H9 (cell line): ENCODE data around the gene ELFN1. TPM values are rescaled to one million over a fixed set of nuclear protein-coding genes. Genes with fewer than 3 reads are reported as not detected.

ENCODE experiments used
- DNase-seq: peaks from one replicate; pipeline ENCODE4 v3.0.0-alpha.2; 2017
- H2AFZ ChIP-seq: one replicate; pipeline ENCODE4 v1.6.1; 2013; ENCODE audit warnings: mild to moderate bottlenecking, low read length, control low read depth, moderate library complexity
- H2AK5ac ChIP-seq: 2 replicates; pipeline ENCODE4 v1.6.1; 2013; ENCODE audit warnings: low read length, control low read depth, mixed read lengths; ENCODE audit not compliant: insufficient read length
- H2BK120ac ChIP-seq: one replicate; pipeline ENCODE4 v1.6.1; 2013; ENCODE audit warnings: low read depth, mild to moderate bottlenecking, low read length, control low read depth, inconsistent platforms; ENCODE audit not compliant: poor library complexity, severe bottlenecking
- H2BK12ac ChIP-seq: 2 replicates; pipeline ENCODE4 v1.6.1; 2013; ENCODE audit warnings: low read length, control low read depth, mixed read lengths, low read depth; ENCODE audit not compliant: insufficient read length
- H2BK15ac ChIP-seq: 2 replicates; pipeline ENCODE4 v1.6.1; 2013; ENCODE audit warnings: low read depth, low read length, control low read depth
- H2BK20ac ChIP-seq: one replicate; pipeline ENCODE4 v1.6.1; 2013; ENCODE audit warnings: low read depth, mild to moderate bottlenecking, low read length, control low read depth, inconsistent platforms; ENCODE audit not compliant: poor library complexity, severe bottlenecking
- H2BK5ac ChIP-seq: 2 replicates; pipeline ENCODE4 v1.6.1; 2013; ENCODE audit warnings: low read length, control low read depth, mixed read lengths; ENCODE audit not compliant: insufficient read length
- H3K14ac ChIP-seq: 2 replicates; pipeline ENCODE4 v1.6.1; 2013; ENCODE audit warnings: low read length, control low read depth; ENCODE audit not compliant: insufficient read depth
- H3K18ac ChIP-seq: 2 replicates; pipeline ENCODE4 v1.6.1; 2013; ENCODE audit warnings: low read depth, mild to moderate bottlenecking, mixed read lengths, low read length, control low read depth; ENCODE audit not compliant: insufficient read length
- H3K23ac ChIP-seq: 2 replicates; pipeline ENCODE4 v1.6.1; 2013; ENCODE audit warnings: low read length, control low read depth, mixed read lengths, low read depth; ENCODE audit not compliant: insufficient read length
- H3K23me2 ChIP-seq: 2 replicates; pipeline ENCODE4 v1.6.1; 2013; ENCODE audit warnings: low read depth, mild to moderate bottlenecking, mixed read lengths, low read length, control low read depth; ENCODE audit not compliant: insufficient read length, poor library complexity, severe bottlenecking
- H3K27ac ChIP-seq: 2 replicates; pipeline ENCODE4 v1.5.1; 2013; ENCODE audit warnings: low read length, control low read depth, mixed read lengths, low read depth; ENCODE audit not compliant: insufficient read length
- H3K27me3 ChIP-seq: 2 replicates; pipeline ENCODE4 v1.6.1; 2013; ENCODE audit warnings: low read length, control low read depth, inconsistent platforms; ENCODE audit not compliant: insufficient read depth
- H3K4ac ChIP-seq: 2 replicates; pipeline ENCODE4 v1.6.1; 2013; ENCODE audit warnings: low read depth, mild to moderate bottlenecking, control low read depth, inconsistent platforms, low read length, moderate library complexity
- H3K4me1 ChIP-seq: 2 replicates; pipeline ENCODE4 v1.6.1; 2013; ENCODE audit warnings: low read length, control low read depth, inconsistent platforms; ENCODE audit not compliant: insufficient read depth
- H3K4me2 ChIP-seq: 2 replicates; pipeline ENCODE4 v1.6.1; 2013; ENCODE audit warnings: low read length, control low read depth, mixed read lengths; ENCODE audit not compliant: insufficient read length, insufficient read depth
- H3K56ac ChIP-seq: 2 replicates; pipeline ENCODE4 v1.6.1; 2013; ENCODE audit warnings: low read depth, mild to moderate bottlenecking, mixed read lengths, low read length, control low read depth; ENCODE audit not compliant: insufficient read length
- H3K79me1 ChIP-seq: 2 replicates; pipeline ENCODE4 v1.6.1; 2013; ENCODE audit warnings: low read depth, mild to moderate bottlenecking, moderate library complexity, low read length, control low read depth, inconsistent platforms; ENCODE audit not compliant: insufficient read depth, poor library complexity, severe bottlenecking
- H3K79me2 ChIP-seq: 2 replicates; pipeline ENCODE4 v1.6.1; 2013; ENCODE audit warnings: low read length, control low read depth, inconsistent platforms; ENCODE audit not compliant: insufficient read depth
- H3K9ac ChIP-seq: 2 replicates; pipeline ENCODE4 v1.6.1; 2013; ENCODE audit warnings: low read length, control low read depth, mixed read lengths; ENCODE audit not compliant: insufficient read length; ENCODE audit errors: extremely low read depth
- H3K9me3 ChIP-seq: one replicate; pipeline ENCODE4 v1.6.1; 2013; ENCODE audit warnings: low read depth, low read length, inconsistent platforms; ENCODE audit not compliant: control insufficient read depth
- H3T11ph ChIP-seq: one replicate; pipeline ENCODE4 v1.6.1; 2013; ENCODE audit warnings: mild to moderate bottlenecking, low read length, control low read depth, inconsistent platforms
- H4K20me1 ChIP-seq: one replicate; pipeline ENCODE4 v1.6.1; 2013; ENCODE audit not compliant: control insufficient read depth, insufficient read length, insufficient read depth
- H4K5ac ChIP-seq: 2 replicates; pipeline ENCODE4 v1.6.1; 2013; ENCODE audit warnings: low read depth, mild to moderate bottlenecking, mixed read lengths, low read length, control low read depth; ENCODE audit not compliant: insufficient read length
- H4K8ac ChIP-seq: replicated peaks from 2 replicates; pipeline ENCODE4 v1.6.1; 2013; ENCODE audit warnings: low read length, control low read depth, mixed read lengths, low read depth; ENCODE audit not compliant: insufficient read length
- H4K91ac ChIP-seq: 2 replicates; pipeline ENCODE4 v1.6.1; 2013; ENCODE audit warnings: low read depth, mild to moderate bottlenecking, moderate library complexity, mixed read lengths, low read length, control low read depth; ENCODE audit not compliant: insufficient read length
- H3K27ac Mint-ChIP-seq, 3 experiments: 2 replicates in 2 of 3; 3 replicates in 1 of 3; pipeline ENCODE4 v1.8.0; 2020 to 2021; ENCODE audit warnings: mixed read lengths in 3 of 3, mild to moderate bottlenecking in 1 of 3, moderate library complexity in 1 of 3
- H3K27me3 Mint-ChIP-seq: 2 replicates; pipeline ENCODE4 v1.8.0; 2021; ENCODE audit warnings: low read depth, mild to moderate bottlenecking, moderate library complexity, mixed read lengths
- H3K36me3 Mint-ChIP-seq, 3 experiments: 2 replicates in 2 of 3; 3 replicates in 1 of 3; pipeline ENCODE4 v1.8.0; 2020 to 2021; ENCODE audit warnings: low read depth in 3 of 3, mixed read lengths in 3 of 3; ENCODE audit not compliant: insufficient read depth in 1 of 3
- H3K4me1 Mint-ChIP-seq, 2 experiments: 2 replicates each; pipeline ENCODE4 v1.8.0; 2020; ENCODE audit warnings: mixed read lengths in 2 of 2
- H3K4me3 Mint-ChIP-seq, 2 experiments: 2 replicates in 1 of 2; 3 replicates in 1 of 2; pipeline ENCODE4 v1.8.0; 2020 to 2021; ENCODE audit warnings: mild to moderate bottlenecking in 2 of 2, mixed read lengths in 2 of 2, moderate library complexity in 1 of 2
- H3K9me3 Mint-ChIP-seq, 2 experiments: 2 replicates in 1 of 2; 3 replicates in 1 of 2; pipeline ENCODE4 v1.8.0; 2020; ENCODE audit warnings: mild to moderate bottlenecking in 2 of 2, mixed read lengths in 2 of 2, moderate library complexity in 1 of 2
- WGBS: extraction: QIAGEN DNeasy Blood & Tissue Kit; methylation state at CpG from one replicate; pipeline ENCODE4 v1.1.7; 2013; ENCODE audit warnings: missing lambda C conversion rate, low lambda C conversion rate, mixed read lengths; ENCODE audit not compliant: insufficient read length; ENCODE audit errors: extremely low coverage; 5-methylcytosine and 5-hydroxymethylcytosine counted together
- total RNA-seq: library from RNA; stranded (reverse); gene quantifications from 2 replicates; pipeline ENCODE4 v1.2.1, GENCODE V29; 2021
- TF ChIP-seq, protein P1 (sequence below): fragments of 200-600 bp; sonication (generic); conservative IDR thresholded peaks from 3 replicates; pipeline ENCODE4 v1.8.0; 2021; ENCODE audit warnings: antibody characterized with exemption, mild to moderate bottlenecking

ELFN1 gene
- total RNA-seq, 1 experiment from 2014 or later = 3.7 TPM

DNA sequence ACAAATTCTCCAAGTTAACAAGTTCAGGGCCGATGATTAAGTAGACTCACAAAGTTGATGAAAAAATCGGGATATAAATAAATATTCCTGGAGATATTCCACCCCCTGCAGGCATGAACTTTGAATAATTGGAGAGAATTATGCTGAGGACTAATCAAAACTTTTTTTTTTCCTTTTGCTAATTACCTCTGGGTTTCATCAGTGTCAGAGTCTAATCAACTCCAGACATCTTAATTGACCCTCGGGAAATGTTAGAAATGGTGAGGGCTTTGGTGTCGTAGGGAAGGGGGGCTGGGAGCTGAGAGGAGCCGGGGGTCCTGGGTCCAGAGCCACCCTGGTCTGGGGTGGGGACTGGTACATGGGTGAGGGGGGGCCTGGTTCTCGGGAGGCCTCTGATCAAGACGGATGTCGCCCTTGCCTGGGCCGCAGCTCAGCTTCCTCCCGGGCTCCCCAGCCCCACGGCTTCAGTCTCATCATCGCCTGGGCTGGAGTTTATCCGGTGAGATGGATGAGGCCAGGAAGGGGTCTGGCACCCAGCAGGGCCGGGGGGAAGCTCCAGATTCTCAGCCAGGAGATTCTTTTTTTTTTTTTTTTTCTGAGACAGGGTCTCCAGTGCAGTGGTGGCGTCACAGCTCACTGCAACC is 30.4 kb upstream of the ELFN1 start:
- Histone ChIP-seq H3K79me1 (no peaks in the 10 kb centered on the region), H3K4me1 (no peaks in the 10 kb centered on the region), H3K27me3 (no peaks in the 10 kb centered on the region), H2AFZ (no peak overlapping the region), H4K91ac (no peak overlapping the region), H3K18ac (no peak overlapping the region), H2AK5ac (no peak overlapping the region), H4K20me1 (no peaks in the 10 kb centered on the region), H2BK120ac (no peak overlapping the region), H4K5ac (no peak overlapping the region), H3K79me2 (no peaks in the 10 kb centered on the region), H3K27ac (no peak overlapping the region), H2BK20ac (no peak overlapping the region), H3K9me3 (no peaks in the 10 kb centered on the region), H2BK5ac (no peak overlapping the region), H2BK12ac (no peak overlapping the region), H3T11ph (no peak overlapping the region), H2BK15ac (no peak overlapping the region), H3K56ac (no peak overlapping the region), H3K23me2 (no peaks in the 10 kb centered on the region), H3K4me2 (no peak overlapping the region), H3K4ac (no peak overlapping the region), H3K14ac (no peak overlapping the region), H3K9ac (no peak overlapping the region), H4K8ac (no peak overlapping the region), H3K23ac (no peak overlapping the region)
- Mint-ChIP-seq H3K27ac (no peak overlapping the region), H3K4me3 (no peak overlapping the region), H3K27me3 (peaks cover 10% of the 10 kb centered on the region), H3K4me1 (no peaks in the 10 kb centered on the region; a peak in 2 of 4 replicates), H3K36me3 (peaks cover 2 to 9% (median 6%) of the 10 kb centered on the region in 3 experiments), H3K9me3 (peaks cover 20 to 22% of the 10 kb centered on the region in 2 experiments)
- WGBS = no CpG with 5 or more reads among the region's 15 CpGs
- TF ChIP-seq, protein P1, sequence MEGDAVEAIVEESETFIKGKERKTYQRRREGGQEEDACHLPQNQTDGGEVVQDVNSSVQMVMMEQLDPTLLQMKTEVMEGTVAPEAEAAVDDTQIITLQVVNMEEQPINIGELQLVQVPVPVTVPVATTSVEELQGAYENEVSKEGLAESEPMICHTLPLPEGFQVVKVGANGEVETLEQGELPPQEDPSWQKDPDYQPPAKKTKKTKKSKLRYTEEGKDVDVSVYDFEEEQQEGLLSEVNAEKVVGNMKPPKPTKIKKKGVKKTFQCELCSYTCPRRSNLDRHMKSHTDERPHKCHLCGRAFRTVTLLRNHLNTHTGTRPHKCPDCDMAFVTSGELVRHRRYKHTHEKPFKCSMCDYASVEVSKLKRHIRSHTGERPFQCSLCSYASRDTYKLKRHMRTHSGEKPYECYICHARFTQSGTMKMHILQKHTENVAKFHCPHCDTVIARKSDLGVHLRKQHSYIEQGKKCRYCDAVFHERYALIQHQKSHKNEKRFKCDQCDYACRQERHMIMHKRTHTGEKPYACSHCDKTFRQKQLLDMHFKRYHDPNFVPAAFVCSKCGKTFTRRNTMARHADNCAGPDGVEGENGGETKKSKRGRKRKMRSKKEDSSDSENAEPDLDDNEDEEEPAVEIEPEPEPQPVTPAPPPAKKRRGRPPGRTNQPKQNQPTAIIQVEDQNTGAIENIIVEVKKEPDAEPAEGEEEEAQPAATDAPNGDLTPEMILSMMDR = no peak
- DNase-seq = no peak
